Activated CD8-positive, alpha-beta memory T cell treated with anti-CD3 and anti-CD28 coated beads, Interleukin-2, amount 50 U/mL, for 1 hour (primary cell): ENCODE results near the gene HEMK1.

ENCODE experiments used
- DNase-seq: peaks from one replicate; pipeline ENCODE4 v3.0.0-alpha.2; 2020; ENCODE audit errors: extremely low read depth

Gene HEMK1

DNA sequence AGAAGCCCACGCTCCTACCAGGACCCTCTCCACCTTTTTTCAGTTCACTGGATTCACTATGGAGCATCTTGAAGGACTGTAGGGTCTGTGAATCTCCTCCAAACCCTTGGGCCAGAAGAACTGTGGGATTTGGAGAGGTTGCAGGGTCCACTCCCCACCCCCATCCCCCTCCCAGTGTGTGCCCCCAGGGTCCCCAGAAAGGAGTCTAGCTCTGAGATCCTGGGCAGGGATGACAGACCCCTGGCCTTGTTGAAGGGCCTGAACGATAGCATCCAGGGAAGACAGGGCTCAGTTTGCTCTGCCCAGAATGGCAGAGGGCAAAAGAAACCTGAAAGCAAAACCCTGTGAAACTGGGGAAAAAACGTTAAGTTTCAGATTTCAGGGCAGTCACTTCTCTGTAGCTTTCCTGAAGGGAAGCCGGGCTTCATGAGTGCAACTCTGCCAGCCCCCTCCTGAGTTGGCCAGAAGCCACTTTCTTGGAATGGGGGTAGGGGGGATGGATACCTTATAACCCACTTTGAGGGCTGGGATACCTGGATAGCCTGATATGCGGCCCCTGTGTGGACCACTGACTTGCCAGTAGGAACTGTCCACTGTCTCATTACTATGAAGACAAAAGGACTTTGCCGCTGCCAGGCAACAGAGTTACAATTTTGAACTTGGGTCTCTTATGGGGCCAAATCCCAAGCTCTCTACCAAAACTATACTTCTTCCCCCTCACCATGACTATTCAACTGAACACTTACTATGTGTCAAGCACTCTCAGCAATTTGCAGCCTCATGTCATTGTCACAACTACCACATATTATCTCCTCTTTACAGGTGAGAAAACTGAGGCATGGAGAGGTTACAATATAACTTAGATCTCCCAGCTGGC lies 43.9 kb downstream of the HEMK1 start:
- DNase-seq: no peak

- DNase-seq: no peak
These were observed 45.9 kb downstream of the HEMK1 start for GRCh38 chr3:50615190-50615589.

- DNase-seq: peak; percentile 51
These were observed 46.9 kb downstream of the HEMK1 start for GRCh38 chr3:50616003-50616769.

DNA sequence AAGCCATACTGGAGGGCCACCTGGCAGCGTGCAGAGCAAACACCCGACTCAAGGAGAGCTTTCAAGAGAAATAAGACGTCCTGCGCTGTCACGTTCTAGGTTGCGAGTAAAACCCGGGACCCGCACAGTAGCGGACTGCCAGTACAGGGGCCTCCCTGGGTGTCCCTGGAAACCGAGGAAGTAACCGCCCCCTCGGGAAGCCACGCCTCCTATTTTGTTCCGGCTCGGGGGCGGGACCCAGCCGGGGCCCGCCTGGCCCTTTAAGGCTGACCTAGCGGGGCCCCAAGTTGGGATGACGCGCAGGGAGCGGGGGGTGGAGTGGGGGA lies 47.4 kb downstream of the HEMK1 start:
- peak; percentile 78 for DNase-seq

- DNase-seq: no peak
These were observed 47.9 kb downstream of the HEMK1 start, which contains the start of gene MAPKAPK3 for GRCh38 chr3:50617096-50617791. MAPKAPK3 (plus strand) TSS chr3:50617151; CDS start chr3:50617566, 415 bp downstream.

- DNase-seq: no peak
These were observed 48.7 kb downstream of the HEMK1 start for GRCh38 chr3:50617911-50618481.

DNA sequence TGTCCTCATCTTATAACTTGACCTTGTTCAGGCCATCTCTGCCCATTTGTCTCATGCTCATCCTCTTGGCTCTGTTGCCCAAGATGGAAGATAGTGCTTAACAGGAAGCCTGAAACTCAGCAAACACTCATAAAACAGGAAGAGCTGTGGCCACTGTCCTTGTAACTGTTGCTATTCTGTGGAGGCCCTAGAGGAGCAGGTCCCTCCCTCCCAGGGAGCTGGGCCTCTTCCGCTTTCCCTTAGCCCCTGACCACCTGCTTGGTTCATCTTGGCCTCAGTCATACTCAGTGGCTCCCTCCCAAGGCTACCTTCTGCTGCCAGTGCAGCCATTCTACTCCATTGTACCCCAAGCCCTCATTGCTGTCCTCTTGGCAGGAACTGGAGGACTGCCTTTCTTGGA lies 51.1 kb downstream of the HEMK1 start:
- DNase-seq: no peak

GRCh38 chr3:50620820-50621219 lies 51.5 kb downstream of the HEMK1 start:
- DNase-seq: no peak

DNA sequence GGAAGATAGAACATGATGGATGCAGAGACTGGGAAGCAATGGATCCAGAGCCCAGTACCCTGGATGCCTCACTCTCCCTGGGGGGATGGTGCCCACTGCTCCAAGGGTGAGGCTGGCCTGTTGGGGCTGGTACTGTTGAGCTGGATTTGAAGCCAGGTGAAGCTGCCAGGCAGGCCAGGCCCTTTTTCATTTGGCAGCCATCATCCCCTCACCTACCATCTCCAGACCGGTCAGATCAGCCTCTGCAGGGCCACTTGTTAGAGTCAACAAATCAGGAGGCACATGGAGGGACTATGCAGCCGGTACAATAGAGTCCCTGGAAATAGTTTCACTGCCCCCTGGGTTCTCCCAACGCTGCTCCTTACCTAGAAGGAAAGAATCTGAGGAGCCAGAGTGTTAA lies 53.6 kb downstream of the HEMK1 start:
- DNase-seq: no peak

GRCh38 chr3:50623840-50624474 lies 54.6 kb downstream of the HEMK1 start:
- DNase-seq: no peak

- DNase-seq: no peak
These were observed 55.3 kb downstream of the HEMK1 start for GRCh38 chr3:50624634-50625033.

DNA sequence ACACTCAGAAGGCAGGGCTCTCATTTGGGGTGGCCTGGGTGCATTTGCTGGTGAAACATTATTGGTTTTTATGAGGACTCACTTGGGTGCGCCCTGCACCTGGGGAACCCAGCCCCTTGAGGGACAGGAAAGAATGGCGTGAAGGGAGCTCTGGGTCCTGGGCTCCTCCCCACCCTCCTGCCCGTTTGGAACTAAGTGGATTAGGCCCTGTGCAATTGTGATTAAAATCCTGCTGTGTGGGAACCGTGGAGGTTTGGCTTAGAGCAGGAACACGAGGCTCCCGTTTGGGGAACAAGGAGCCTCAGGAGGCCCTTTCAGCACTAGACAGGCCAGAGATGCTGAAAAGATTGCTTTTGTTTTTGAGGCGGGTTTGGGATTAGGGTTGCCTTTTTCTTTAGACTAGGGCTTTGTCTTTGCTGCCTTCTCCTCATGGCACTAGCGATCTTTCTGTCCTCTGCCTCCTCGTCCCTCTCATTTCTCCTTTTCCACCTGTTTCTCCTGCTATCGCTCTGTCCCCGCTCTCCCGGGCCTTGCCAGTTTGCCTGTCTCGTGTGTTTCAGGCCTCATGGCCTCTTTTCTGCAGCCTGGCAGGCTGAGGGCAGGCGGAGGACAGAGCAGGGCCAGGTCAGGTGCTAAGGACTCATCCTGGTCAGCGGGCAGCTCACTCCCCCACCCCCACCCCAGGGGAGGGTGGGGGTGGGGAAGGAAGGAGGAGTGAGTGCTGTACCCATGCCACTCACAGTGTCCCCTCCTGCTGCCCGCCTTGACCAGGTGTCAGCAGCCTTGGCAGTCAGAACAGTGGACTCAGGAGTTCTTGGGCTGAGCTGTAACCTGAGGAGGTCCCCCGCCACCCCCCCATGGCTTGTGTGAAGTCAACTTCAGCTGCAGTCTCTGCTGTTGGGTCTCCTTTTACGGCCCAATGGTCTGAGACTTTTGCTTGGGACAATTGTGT lies 56.2 kb downstream of the HEMK1 start:
- no peak for DNase-seq

GRCh38 chr3:50626401-50626800 lies 57.1 kb downstream of the HEMK1 start:
- no peak for DNase-seq

- no peak for DNase-seq
These were observed 58.2 kb downstream of the HEMK1 start for GRCh38 chr3:50627407-50628051.

- no peak for DNase-seq
These were observed 59.3 kb downstream of the HEMK1 start for GRCh38 chr3:50628601-50629000.

DNA sequence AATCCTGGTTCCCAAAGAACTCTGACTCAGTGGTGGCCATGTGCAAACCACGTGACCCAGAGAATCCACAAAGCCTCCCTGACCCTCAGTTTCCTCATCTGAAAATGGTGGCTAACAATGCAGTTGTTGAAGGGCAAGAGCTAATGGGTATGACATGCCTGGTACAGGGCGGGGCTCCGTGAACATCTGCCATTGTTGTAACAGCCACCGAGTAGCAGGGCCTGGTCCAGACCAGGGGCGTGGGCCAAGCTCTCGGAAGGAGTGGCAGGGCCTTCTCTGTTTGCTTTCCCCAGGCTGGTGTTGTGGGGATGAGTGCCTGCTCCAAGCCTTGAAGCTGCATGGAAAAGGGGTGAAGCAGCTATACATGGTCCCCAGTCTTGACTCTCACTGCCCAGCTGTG lies 61.1 kb downstream of the HEMK1 start:
- DNase-seq: no peak

DNA sequence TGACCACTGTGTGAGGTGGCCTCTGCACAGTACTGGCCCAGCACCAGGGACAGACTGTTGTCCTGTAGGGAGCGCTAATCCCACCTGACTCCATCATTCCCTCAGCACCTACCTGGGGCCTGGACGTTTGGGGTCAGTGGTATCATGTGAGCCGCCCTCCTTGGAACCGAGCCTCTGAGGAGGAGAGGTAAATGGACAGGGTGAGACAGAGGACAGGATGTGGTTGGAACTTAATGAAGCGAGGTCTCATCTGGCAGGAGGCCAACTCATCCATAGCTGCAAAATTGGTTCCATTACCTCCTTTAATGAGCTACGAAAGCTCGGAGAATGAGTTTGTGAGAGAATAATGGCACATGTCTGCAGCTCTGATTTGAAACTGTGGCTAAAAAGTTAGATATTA lies 61.6 kb downstream of the HEMK1 start:
- no peak for DNase-seq

DNA sequence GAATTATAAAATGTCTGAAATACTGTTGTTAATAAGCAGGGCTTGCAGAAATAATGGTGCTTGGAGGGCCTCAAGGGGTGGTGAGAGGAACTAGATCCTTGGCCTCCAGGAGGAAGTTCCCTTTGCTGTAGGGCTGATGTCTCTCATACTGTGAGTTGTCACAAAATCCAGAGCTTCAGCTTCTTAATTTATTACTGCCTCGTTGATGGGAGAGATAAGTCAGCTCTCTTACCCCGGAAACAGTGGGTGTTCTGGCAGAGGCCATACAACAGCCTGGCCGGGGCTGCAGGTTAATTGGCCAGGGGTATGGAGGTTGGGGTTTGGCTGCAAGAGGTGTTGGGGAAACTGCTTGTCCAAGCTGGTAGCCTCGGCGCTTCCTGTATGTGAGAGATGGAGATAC lies 63.1 kb downstream of the HEMK1 start:
- no peak for DNase-seq

GRCh38 chr3:50633230-50633790 lies 64.0 kb downstream of the HEMK1 start:
- no peak for DNase-seq

DNA sequence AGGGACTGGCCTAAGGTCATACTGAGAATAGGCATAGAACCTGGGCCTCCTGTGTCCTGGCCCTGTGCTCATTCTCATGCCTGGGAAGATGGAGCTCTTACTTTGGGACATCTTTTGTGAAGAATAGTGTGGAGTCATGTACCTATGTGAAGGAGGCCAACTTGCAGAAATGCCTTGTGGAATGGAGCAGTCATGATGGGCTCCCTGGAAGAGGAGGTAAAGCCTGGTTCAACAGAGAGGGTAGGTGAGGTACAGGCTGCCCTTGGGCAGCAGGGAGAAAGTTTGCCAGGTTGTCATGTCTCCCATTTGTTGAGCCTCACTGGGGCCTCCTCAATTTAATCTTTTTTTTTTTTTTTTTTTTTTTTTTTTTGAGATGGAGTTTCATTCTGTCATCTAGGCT lies 65.7 kb downstream of the HEMK1 start:
- no peak for DNase-seq
